NCI-H345 treated with DMSO at 0.1 percent for 48 hours (cell line): Measurements from ENCODE around the gene KLHDC7B.

Experiments used
- DNase-seq: peaks from one replicate; lab custom pipeline; 2025; ENCODE audit not compliant: unreplicated experiment; lab: John Stamatoyannopoulos, UW

KLHDC7B gene

GRCh38 chr22:50585238-50585637, 39.5 kb downstream of the KLHDC7B start:
- DNase-seq, result no peak

GRCh38 chr22:50585781-50586180, 40.1 kb downstream of the KLHDC7B start:
- no peak for DNase-seq

- DNase-seq, result no peak
Measured at GRCh38 chr22:50586416-50586815, 40.7 kb downstream of the KLHDC7B start.

- no peak for DNase-seq
Measured at GRCh38 chr22:50587407-50587806, 41.7 kb downstream of the KLHDC7B start.

GRCh38 chr22:50595189-50595588, 49.5 kb downstream of the KLHDC7B start:
- no peak for DNase-seq

- DNase-seq, result no peak
Measured at GRCh38 chr22:50597097-50597496, 51.4 kb downstream of the KLHDC7B start.

- no peak for DNase-seq
Measured at GRCh38 chr22:50599816-50600455, 54.2 kb downstream of the KLHDC7B start.

- no peak for DNase-seq
Measured at GRCh38 chr22:50600538-50600937, 54.8 kb downstream of the KLHDC7B start, which contains the start of gene MAPK8IP2. TSS of gene MAPK8IP2 (plus strand) at chr22:50600793. CDS start at chr22:50600819, 26 bp downstream.
